Transverse colon (tissue), 4 donors: ENCODE results near the gene GIMAP4. TPM values are rescaled to one million over a fixed set of nuclear protein-coding genes. Genes with fewer than 3 reads are reported as not detected.

Source experiments
- DNase-seq: peaks from one replicate; pipeline ENCODE4 v3.0.0-alpha.2; 2019
- H3K27ac ChIP-seq, 4 donors: fragments of 200-600 bp; sonication (generic); 2 replicates each; pipeline ENCODE4 v1.5.1; 2016 to 2018; ENCODE audit warnings: inconsistent platforms in 4 of 4
- H3K27me3 ChIP-seq: fragments of 200-600 bp; sonication (generic); 2 replicates; pipeline ENCODE4 v1.5.1; 2017; ENCODE audit warnings: inconsistent platforms
- H3K36me3 ChIP-seq, 4 donors: fragments of 200-600 bp; sonication (generic); 2 replicates each; pipeline ENCODE4 v1.5.1; 2017 to 2019; ENCODE audit warnings: inconsistent platforms in 4 of 4
- H3K4me1 ChIP-seq, 4 donors: fragments of 200-600 bp; sonication (generic); 2 replicates each; pipeline ENCODE4 v1.5.1; 2017 to 2020; ENCODE audit warnings: inconsistent platforms in 4 of 4
- H3K4me3 ChIP-seq, 4 donors: fragments of 200-600 bp; sonication (generic); 1 replicate in 1 of 4; 2 replicates in 3 of 4; pipeline versions ENCODE4 v1.5.1 to v1.6.1; 2017 to 2019; ENCODE audit warnings: inconsistent platforms in 4 of 4
- H3K9me3 ChIP-seq, 2 donors: fragments of 200-600 bp; sonication (generic); 2 replicates each; pipeline ENCODE4 v1.5.1; 2017 to 2019; ENCODE audit warnings: inconsistent platforms in 2 of 2
- EP300 ChIP-seq: sonication (generic); formaldehyde crosslinking; IDR thresholded peaks from one replicate; pipeline ENCODE4 v1.6.1; 2017; ENCODE audit warnings: antibody characterized with exemption, low read depth
- POLR2A ChIP-seq: fragments of 450-650 bp; IDR thresholded peaks from one replicate; pipeline ENCODE4 v1.6.1; 2016; ENCODE audit warnings: antibody characterized with exemption, mild to moderate bottlenecking, moderate library complexity
- POLR2AphosphoS5 ChIP-seq, 3 donors: sonication (generic); formaldehyde crosslinking; IDR thresholded peaks; one replicate each; pipeline ENCODE4 v1.6.1; 2016; ENCODE audit warnings: antibody characterized with exemption in 3 of 3
- WGBS, 2 donors: methylation state at CpG; one replicate each; pipeline ENCODE4 v1.1.5; 2018; ENCODE audit warnings: low coverage in 1 of 2; 5-methylcytosine and 5-hydroxymethylcytosine counted together
- in situ Hi-C, 4 donors: fragments of 200-750 bp; cut with MboI; loops; one replicate each; pipeline versions ENCODE4 v1.15.0 to v1.15.1; 2017; ENCODE audit warnings: low sequenced_read_pairs in 3 of 4, low pct_ligation_motif_present in 1 of 4, low pct_unique_long_range_greater_than_20kb in 1 of 4
- intact Hi-C: fragments of 100-400 bp; cut with DNase I; formaldehyde crosslinking; loops from one replicate; pipeline ENCODE4 v1.15.1; 2023; ENCODE audit warnings: low total_unique reads
- total RNA-seq, 4 donors: library from RNA; depleted of rRNA; stranded (reverse); fragments of >200 nt; gene quantifications; one replicate each; pipeline ENCODE4 v1.1.0, GENCODE V29; 2016
- TF ChIP-seq, protein P1 (sequence below), 5 experiments: fragments of 200-600 bp in 3 of 5; fragments of 450-650 bp in 2 of 5; sonication (generic) in 3 of 5; IDR thresholded peaks; 1 replicate in 2 of 5; 2 replicates in 3 of 5; pipeline ENCODE4 v1.5.1; 2016 to 2017; ENCODE audit warnings: antibody characterized with exemption in 5 of 5, inconsistent platforms in 3 of 5, mild to moderate bottlenecking in 2 of 5, moderate library complexity in 1 of 5

GIMAP4 gene
- total RNA-seq, 4 donors from 2014 or later = 7.1 to 37.6 (median 15.7) TPM

DNA sequence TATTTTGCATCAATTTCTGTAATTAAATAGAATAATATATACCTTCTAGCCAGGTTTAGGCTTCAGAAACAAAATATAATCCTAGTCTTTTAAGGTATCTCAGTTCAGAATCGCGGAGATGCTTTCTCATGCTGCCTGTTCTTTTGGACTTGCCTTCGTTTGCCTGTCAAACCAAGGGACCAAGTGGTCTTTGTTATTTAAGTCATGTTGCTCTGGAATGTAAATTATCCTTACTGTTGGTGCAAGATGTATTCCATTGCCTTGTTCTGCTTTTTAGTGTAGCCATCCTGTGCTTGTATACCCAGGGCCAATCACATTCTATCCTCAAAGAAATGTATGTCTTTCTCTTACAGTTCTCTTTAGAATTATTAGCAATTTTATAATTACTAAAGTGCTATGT is 1.1 kb upstream of the GIMAP4 start:
- H3K9me3 ChIP-seq = no peaks in the 10 kb centered on the region
- TF ChIP-seq POLR2AphosphoS5 (IDR thresholded peaks at IDR 0.05) = no peak
- TF ChIP-seq, protein P1, sequence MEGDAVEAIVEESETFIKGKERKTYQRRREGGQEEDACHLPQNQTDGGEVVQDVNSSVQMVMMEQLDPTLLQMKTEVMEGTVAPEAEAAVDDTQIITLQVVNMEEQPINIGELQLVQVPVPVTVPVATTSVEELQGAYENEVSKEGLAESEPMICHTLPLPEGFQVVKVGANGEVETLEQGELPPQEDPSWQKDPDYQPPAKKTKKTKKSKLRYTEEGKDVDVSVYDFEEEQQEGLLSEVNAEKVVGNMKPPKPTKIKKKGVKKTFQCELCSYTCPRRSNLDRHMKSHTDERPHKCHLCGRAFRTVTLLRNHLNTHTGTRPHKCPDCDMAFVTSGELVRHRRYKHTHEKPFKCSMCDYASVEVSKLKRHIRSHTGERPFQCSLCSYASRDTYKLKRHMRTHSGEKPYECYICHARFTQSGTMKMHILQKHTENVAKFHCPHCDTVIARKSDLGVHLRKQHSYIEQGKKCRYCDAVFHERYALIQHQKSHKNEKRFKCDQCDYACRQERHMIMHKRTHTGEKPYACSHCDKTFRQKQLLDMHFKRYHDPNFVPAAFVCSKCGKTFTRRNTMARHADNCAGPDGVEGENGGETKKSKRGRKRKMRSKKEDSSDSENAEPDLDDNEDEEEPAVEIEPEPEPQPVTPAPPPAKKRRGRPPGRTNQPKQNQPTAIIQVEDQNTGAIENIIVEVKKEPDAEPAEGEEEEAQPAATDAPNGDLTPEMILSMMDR (IDR thresholded peaks at IDR 0.05) = no peak
- TF ChIP-seq POLR2A = no peak
- TF ChIP-seq EP300 = no peak
- H3K27ac ChIP-seq = no peak overlapping the region
- intact Hi-C loops (no loop called here), in situ Hi-C loops (no loop called here)
- no peaks in the 10 kb centered on the region for H3K36me3 ChIP-seq
- no peaks in the 10 kb centered on the region for H3K27me3 ChIP-seq
- peaks cover 0 to 5% (median 0%) of the 10 kb centered on the region in 4 donors for H3K4me1 ChIP-seq
- H3K4me3 ChIP-seq = no peak overlapping the region
- DNase-seq = no peak
- WGBS, 2 donors = 67 to 71% methylated on average over 3 of the region's 3 CpGs

DNA sequence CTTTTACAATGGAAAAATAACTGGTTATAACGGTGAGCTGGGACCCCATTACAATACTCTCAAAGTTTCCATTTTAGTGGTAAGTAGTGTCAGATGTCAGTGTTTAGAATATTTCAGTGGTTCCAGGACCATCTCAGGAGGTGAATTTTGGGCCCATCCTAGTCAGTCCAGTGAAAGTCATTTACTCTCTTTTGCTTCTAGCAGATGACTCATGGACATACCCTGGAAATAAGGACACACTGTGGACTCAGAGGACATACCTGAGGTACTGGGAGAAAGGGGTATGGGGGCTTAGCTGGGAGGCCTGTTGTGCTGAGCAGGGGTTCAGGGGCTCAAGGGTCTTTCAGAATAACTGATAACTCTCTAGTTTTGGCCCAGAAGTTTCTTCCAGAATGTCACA is 618 bp upstream of the GIMAP4 start:
- no peak overlapping the region for H3K4me3 ChIP-seq
- in situ Hi-C loops = no loop called here
- no peak for DNase-seq
- intact Hi-C loops = no loop called here
- TF ChIP-seq POLR2AphosphoS5 (IDR thresholded peaks at IDR 0.05) (no peak), EP300 (no peak), POLR2A (no peak)
- TF ChIP-seq, protein P1 (IDR thresholded peaks at IDR 0.05) = no peak
- H3K27me3 ChIP-seq = no peaks in the 10 kb centered on the region
- H3K27ac ChIP-seq = peak overlapping the region; percentile 57 to 74 (median 66)
- no peaks in the 10 kb centered on the region for H3K9me3 ChIP-seq
- H3K4me1 ChIP-seq = peaks cover 0 to 5% (median 0%) of the 10 kb centered on the region in 4 donors
- 72 to 88% methylated on average over 1 of the region's 1 CpG for WGBS, 2 donors
- H3K36me3 ChIP-seq = no peaks in the 10 kb centered on the region

- intact Hi-C loops = no loop called here
- 77% methylated on average over 3 of the region's 3 CpGs; no CpG with 5 or more reads in 1 of the 2 donors for WGBS, 2 donors
Measured at GRCh38 chr7:150567871-150568301, 696 bp downstream of the GIMAP4 start.

GRCh38 chr7:150568714-150569113 is 1.5 kb downstream of the GIMAP4 start:
- in situ Hi-C loops (no loop called here), intact Hi-C loops (no loop called here)
- Histone ChIP-seq H3K9me3 (no peaks in the 10 kb centered on the region), H3K4me1 (peaks cover 0 to 5% (median 0%) of the 10 kb centered on the region in 4 donors), H3K4me3 (peak overlapping the region in 3 of 4 donors; percentile 8 to 45 (median 22)), H3K27me3 (no peaks in the 10 kb centered on the region), H3K36me3 (no peaks in the 10 kb centered on the region), H3K27ac (peak overlapping the region; percentile 57 to 74 (median 66))
- DNase-seq = no peak
- TF ChIP-seq POLR2AphosphoS5 (IDR thresholded peaks at IDR 0.05) = no peak
- TF ChIP-seq POLR2A = no peak
- TF ChIP-seq, protein P1 (IDR thresholded peaks at IDR 0.05) = no peak
- no peak for TF ChIP-seq EP300
- 71 to 82% methylated on average over 2 of the region's 2 CpGs for WGBS, 2 donors

More at GRCh38 chr7:150567871-150568301, 696 bp downstream of the GIMAP4 start:
- Histone ChIP-seq H3K9me3 (no peaks in the 10 kb centered on the region), H3K4me1 (peaks cover 0 to 5% (median 0%) of the 10 kb centered on the region in 4 donors), H3K27ac (peak overlapping the region; percentile 57 to 74 (median 66)), H3K27me3 (no peaks in the 10 kb centered on the region), H3K36me3 (no peaks in the 10 kb centered on the region), H3K4me3 (peak overlapping the region; percentile 8 to 45 (median 24))
- no peak for TF ChIP-seq POLR2A
- TF ChIP-seq EP300 = no peak
- TF ChIP-seq, protein P1 (IDR thresholded peaks at IDR 0.05) = no peak
- TF ChIP-seq POLR2AphosphoS5 (IDR thresholded peaks at IDR 0.05) = no peak
- DNase-seq = no peak
- in situ Hi-C loops = no loop called here
